GM12875 (cell line): ENCODE results near the gene XRCC2.
"Not testable (repeated sequence)": the region's sequence is repeated elsewhere in the genome, so short reads cannot be mapped to it uniquely, and the experiment has no call there.

Experiments used
- H3K4me3 ChIP-seq: one replicate; pipeline ENCODE4 v1.5.1; 2011; ENCODE audit warnings: low read depth, low read length, control low read depth
- TF ChIP-seq, protein P1 (sequence below): IDR thresholded peaks from 2 replicates; pipeline ENCODE4 v1.5.1; 2011; ENCODE audit warnings: low read depth, mild to moderate bottlenecking, control low read depth, inconsistent platforms, low read length, moderate library complexity, borderline replicate concordance; ENCODE audit not compliant: insufficient read depth

Gene XRCC2

GRCh38 chr7:152640829-152641228 is 35.1 kb downstream of the XRCC2 start:
- H3K4me3 ChIP-seq, result no peak overlapping the region
- TF ChIP-seq, protein P1, sequence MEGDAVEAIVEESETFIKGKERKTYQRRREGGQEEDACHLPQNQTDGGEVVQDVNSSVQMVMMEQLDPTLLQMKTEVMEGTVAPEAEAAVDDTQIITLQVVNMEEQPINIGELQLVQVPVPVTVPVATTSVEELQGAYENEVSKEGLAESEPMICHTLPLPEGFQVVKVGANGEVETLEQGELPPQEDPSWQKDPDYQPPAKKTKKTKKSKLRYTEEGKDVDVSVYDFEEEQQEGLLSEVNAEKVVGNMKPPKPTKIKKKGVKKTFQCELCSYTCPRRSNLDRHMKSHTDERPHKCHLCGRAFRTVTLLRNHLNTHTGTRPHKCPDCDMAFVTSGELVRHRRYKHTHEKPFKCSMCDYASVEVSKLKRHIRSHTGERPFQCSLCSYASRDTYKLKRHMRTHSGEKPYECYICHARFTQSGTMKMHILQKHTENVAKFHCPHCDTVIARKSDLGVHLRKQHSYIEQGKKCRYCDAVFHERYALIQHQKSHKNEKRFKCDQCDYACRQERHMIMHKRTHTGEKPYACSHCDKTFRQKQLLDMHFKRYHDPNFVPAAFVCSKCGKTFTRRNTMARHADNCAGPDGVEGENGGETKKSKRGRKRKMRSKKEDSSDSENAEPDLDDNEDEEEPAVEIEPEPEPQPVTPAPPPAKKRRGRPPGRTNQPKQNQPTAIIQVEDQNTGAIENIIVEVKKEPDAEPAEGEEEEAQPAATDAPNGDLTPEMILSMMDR, result no peak

- H3K4me3 ChIP-seq, result no peak overlapping the region
- TF ChIP-seq, protein P1, result no peak
Observed at GRCh38 chr7:152637920-152638580, 37.9 kb downstream of the XRCC2 start.

GRCh38 chr7:152637161-152637560 is 38.8 kb downstream of the XRCC2 start:
- TF ChIP-seq, protein P1, result no peak
- H3K4me3 ChIP-seq, result no peak overlapping the region

DNA sequence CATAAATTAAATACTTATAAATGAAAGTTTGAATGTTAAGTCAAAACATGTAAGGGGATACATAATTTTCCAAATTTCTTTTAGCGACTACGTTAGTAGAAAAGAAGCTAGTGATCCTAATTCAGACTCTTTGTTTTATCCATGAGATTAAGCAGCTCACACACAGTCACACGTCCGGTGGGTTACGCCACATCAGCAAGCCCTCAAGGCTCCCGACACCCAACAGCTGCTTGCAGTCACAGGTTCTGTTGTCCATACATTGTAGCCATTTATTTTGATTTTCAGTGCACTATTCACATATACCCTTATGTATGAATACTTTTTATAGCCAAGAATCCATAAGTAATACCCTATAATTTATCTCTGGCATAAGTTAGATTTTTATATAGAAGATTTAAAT is 39.5 kb downstream of the XRCC2 start:
- TF ChIP-seq, protein P1, result no peak
- no peak overlapping the region for H3K4me3 ChIP-seq

- TF ChIP-seq, protein P1, result no peak
- no peak overlapping the region for H3K4me3 ChIP-seq
Observed at GRCh38 chr7:152633504-152633903, 42.4 kb downstream of the XRCC2 start.

DNA sequence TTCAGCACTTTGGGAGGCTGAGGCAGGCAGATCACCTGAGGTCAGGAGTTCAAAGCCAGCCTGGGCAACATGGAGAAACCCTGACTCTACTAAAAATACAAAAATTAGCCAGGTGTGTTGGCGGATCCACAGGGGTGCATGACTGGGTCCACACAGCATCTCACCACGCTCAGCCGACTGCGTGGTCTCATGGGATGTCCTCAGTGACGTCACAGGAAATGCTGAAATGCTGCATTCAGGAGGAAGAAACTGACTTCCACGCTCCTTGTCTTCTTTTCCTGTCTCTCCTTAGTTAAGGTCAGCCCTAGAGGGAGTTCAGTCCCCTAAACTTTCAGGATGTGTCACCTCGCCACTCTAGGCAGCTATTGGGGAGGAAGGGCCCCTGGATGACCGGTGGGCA is 42.9 kb downstream of the XRCC2 start:
- TF ChIP-seq, protein P1, result no peak
- H3K4me3 ChIP-seq, result no peak overlapping the region

DNA sequence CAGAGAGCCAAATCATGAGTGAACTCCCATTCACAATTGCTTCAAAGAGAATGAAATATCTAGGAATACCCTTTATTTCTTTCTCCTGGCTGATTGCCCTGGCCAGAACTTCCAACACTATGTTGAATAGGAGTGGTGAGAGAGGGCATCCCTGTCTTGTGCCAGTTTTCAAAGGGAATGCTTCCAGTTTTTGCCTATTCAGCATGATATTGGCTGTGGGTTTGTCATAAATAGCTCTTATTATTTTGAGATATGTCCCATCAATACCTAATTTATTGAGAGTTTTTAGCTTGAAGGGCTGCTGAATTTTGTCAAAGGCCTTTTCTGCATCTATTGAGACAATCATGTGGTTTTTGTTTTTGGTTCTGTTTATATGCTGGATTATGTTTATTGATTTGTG is 47.2 kb downstream of the XRCC2 start:
- not testable (repeated sequence) for H3K4me3 ChIP-seq
